22Rv1 (cell line): Measurements from ENCODE around the gene TMEM50B.

Experiments used
- ZFX ChIP-seq: fragments of 450-650 bp; IDR thresholded peaks from 2 replicates; pipeline ENCODE4 v1.6.1; 2017; ENCODE audit warnings: antibody characterized with exemption, borderline replicate concordance
- TF ChIP-seq, protein P1 (sequence below): fragments of 450-650 bp; IDR thresholded peaks from 2 replicates; pipeline ENCODE4 v1.5.1; 2017; ENCODE audit warnings: mild to moderate bottlenecking

DNA sequence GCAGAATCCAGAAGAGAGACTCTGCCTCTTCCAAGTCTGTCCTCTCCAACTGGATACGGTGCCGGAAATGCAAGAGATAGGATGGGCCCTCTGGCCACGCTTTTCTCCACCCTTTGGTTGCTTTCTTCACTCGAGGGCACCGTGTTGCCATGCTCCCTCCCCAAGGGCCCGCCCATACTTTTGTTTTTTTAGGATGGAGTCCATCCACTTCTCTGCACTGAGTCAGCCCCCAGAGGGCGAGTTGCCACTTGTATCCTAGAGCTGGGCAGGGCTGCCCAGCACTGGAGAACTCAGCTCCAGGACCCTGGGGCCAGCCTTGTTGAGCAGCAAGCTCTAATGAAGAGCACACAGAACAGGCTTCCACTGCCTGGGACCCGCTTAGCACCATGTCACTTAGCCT, 51.1 kb downstream of the TMEM50B start:
- TF ChIP-seq, protein P1, sequence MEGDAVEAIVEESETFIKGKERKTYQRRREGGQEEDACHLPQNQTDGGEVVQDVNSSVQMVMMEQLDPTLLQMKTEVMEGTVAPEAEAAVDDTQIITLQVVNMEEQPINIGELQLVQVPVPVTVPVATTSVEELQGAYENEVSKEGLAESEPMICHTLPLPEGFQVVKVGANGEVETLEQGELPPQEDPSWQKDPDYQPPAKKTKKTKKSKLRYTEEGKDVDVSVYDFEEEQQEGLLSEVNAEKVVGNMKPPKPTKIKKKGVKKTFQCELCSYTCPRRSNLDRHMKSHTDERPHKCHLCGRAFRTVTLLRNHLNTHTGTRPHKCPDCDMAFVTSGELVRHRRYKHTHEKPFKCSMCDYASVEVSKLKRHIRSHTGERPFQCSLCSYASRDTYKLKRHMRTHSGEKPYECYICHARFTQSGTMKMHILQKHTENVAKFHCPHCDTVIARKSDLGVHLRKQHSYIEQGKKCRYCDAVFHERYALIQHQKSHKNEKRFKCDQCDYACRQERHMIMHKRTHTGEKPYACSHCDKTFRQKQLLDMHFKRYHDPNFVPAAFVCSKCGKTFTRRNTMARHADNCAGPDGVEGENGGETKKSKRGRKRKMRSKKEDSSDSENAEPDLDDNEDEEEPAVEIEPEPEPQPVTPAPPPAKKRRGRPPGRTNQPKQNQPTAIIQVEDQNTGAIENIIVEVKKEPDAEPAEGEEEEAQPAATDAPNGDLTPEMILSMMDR, result no peak
- TF ChIP-seq ZFX, result no peak
